GM21528 (cell line): ENCODE results near the gene TRPC6.
"Not testable (repeated sequence)": the region's sequence is repeated elsewhere in the genome, so short reads cannot be mapped to it uniquely, and the experiment has no call there.

Experiments
- ATAC-seq: cut with Tn5 transposase; IDR thresholded peaks from one replicate; pipeline ENCODE4 v1.9.1; 2021; ENCODE audit warnings: mild to moderate bottlenecking, moderate library complexity; ENCODE audit not compliant: unreplicated experiment, low FRiP score

Gene TRPC6

GRCh38 chr11:101458161-101458560 lies 125.6 kb downstream of the TRPC6 start:
- ATAC-seq, result no peak

GRCh38 chr11:101456812-101457211 lies 127.0 kb downstream of the TRPC6 start:
- ATAC-seq, result no peak

- no peak for ATAC-seq
Measured at GRCh38 chr11:101453682-101454081, 130.1 kb downstream of the TRPC6 start.

GRCh38 chr11:101448881-101449442 lies 134.8 kb downstream of the TRPC6 start:
- ATAC-seq, result no peak

GRCh38 chr11:101446726-101447125 lies 137.1 kb downstream of the TRPC6 start:
- ATAC-seq, result no peak

- ATAC-seq, result no peak
Measured at GRCh38 chr11:101446238-101446637, 137.6 kb downstream of the TRPC6 start.

- ATAC-seq, result no peak
Measured at GRCh38 chr11:101445761-101446160, 138.0 kb downstream of the TRPC6 start.

- no peak for ATAC-seq
Measured at GRCh38 chr11:101444851-101445250, 139.0 kb downstream of the TRPC6 start.

- ATAC-seq, result no peak
Measured at GRCh38 chr11:101444164-101444563, 139.6 kb downstream of the TRPC6 start.

- no peak for ATAC-seq
Measured at GRCh38 chr11:101442936-101443521, 140.8 kb downstream of the TRPC6 start.

GRCh38 chr11:101442171-101442570 lies 141.6 kb downstream of the TRPC6 start:
- ATAC-seq, result no peak

GRCh38 chr11:101441747-101442146 lies 142.1 kb downstream of the TRPC6 start:
- ATAC-seq, result no peak

- no peak for ATAC-seq
Measured at GRCh38 chr11:101439488-101439887, 144.3 kb downstream of the TRPC6 start.

GRCh38 chr11:101438708-101439107 lies 145.1 kb downstream of the TRPC6 start:
- ATAC-seq, result not testable (repeated sequence)

GRCh38 chr11:101438126-101438525 lies 145.7 kb downstream of the TRPC6 start:
- no peak for ATAC-seq

- ATAC-seq, result no peak
Measured at GRCh38 chr11:101436511-101437142, 147.2 kb downstream of the TRPC6 start.

GRCh38 chr11:101435408-101435973 lies 148.3 kb downstream of the TRPC6 start:
- ATAC-seq, result no peak

- no peak for ATAC-seq
Measured at GRCh38 chr11:101434026-101434643, 149.7 kb downstream of the TRPC6 start.

- no peak for ATAC-seq
Measured at GRCh38 chr11:101433151-101433550, 150.7 kb downstream of the TRPC6 start.

- ATAC-seq, result no peak
Measured at GRCh38 chr11:101429703-101430540, 153.9 kb downstream of the TRPC6 start.
